PC-9 (cell line): ENCODE measurements around the gene SLC46A1. TPM values are rescaled to one million over a fixed set of nuclear protein-coding genes. Genes with fewer than 3 reads are reported as not detected.

ENCODE experiments used
- BruUV-seq: library from RNA; stranded (reverse); fragments of 400-500 nt; replicated peaks from 2 replicates; lab custom pipeline; 2021; lab: Mats Ljungman, UMichigan
- CTCF ChIA-PET: fragments of 300-600 bp; sonication (Branson Sonifier 250); formaldehyde crosslinking; loops from one replicate; lab custom pipeline; 2022; ENCODE audit warnings: antibody characterized with exemption; lab: Charles Lee
- POLR2A ChIA-PET: fragments of 300-600 bp; sonication (Branson Sonifier 250); formaldehyde crosslinking; loops from one replicate; lab custom pipeline; 2022; ENCODE audit warnings: antibody characterized with exemption; ENCODE audit not compliant: unreplicated experiment; lab: Charles Lee
- DNase-seq, 2 experiments: peaks; one replicate each; pipeline versions ENCODE4 v3.0.0 to v3.0.0-alpha.2; 2015 to 2022; ENCODE audit warnings: mixed read lengths in 1 of 2
- H2AFZ ChIP-seq: fragments of 200-600 bp; sonication (generic); 2 replicates; pipeline ENCODE4 v1.8.1; 2017; ENCODE audit warnings: antibody characterized with exemption
- H3F3A ChIP-seq: fragments of 200-600 bp; sonication (generic); 2 replicates; pipeline ENCODE4 v1.8.1; 2017; ENCODE audit warnings: antibody characterized with exemption, mild to moderate bottlenecking, low read depth; ENCODE audit not compliant: insufficient read depth
- H3K27ac ChIP-seq: fragments of 200-600 bp; sonication (generic); 2 replicates; pipeline ENCODE4 v1.6.1; 2016; ENCODE audit warnings: mixed run types
- H3K27me3 ChIP-seq: fragments of 200-600 bp; sonication (generic); 2 replicates; pipeline ENCODE4 v1.6.1; 2016; ENCODE audit warnings: low read depth, mixed run types; ENCODE audit not compliant: insufficient read depth
- H3K36me3 ChIP-seq: fragments of 200-600 bp; sonication (generic); 2 replicates; pipeline ENCODE4 v1.6.1; 2016; ENCODE audit warnings: low read depth, mixed run types
- H3K4me1 ChIP-seq: fragments of 200-600 bp; sonication (generic); replicated peaks from 2 replicates; pipeline ENCODE4 v1.6.1; 2016; ENCODE audit warnings: mixed run types; ENCODE audit not compliant: insufficient read depth
- H3K4me2 ChIP-seq: fragments of 200-600 bp; sonication (generic); 2 replicates; pipeline ENCODE4 v1.6.1; 2017; ENCODE audit warnings: mixed run types
- H3K4me3 ChIP-seq: fragments of 200-600 bp; sonication (generic); 2 replicates; pipeline ENCODE4 v1.6.1; 2016; ENCODE audit warnings: mixed run types
- H3K79me2 ChIP-seq: fragments of 200-600 bp; sonication (generic); 2 replicates; pipeline ENCODE4 v1.6.1; 2017; ENCODE audit warnings: low read depth, mixed run types
- H3K9me2 ChIP-seq: fragments of 200-600 bp; sonication (generic); 2 replicates; pipeline ENCODE4 v1.8.1; 2017; ENCODE audit warnings: mild to moderate bottlenecking; ENCODE audit not compliant: insufficient read depth
- H3K9me3 ChIP-seq: fragments of 200-600 bp; sonication (generic); 2 replicates; pipeline ENCODE4 v1.8.1; 2016; ENCODE audit warnings: low read depth; ENCODE audit not compliant: insufficient read depth
- H4K20me1 ChIP-seq: fragments of 200-600 bp; sonication (generic); 2 replicates; pipeline ENCODE4 v1.8.1; 2017; ENCODE audit not compliant: insufficient read depth
- EZH2 ChIP-seq: fragments of 200-600 bp; sonication (generic); IDR thresholded peaks from 2 replicates; pipeline ENCODE4 v1.8.0; 2017; ENCODE audit warnings: antibody characterized with exemption, low read depth
- intact Hi-C: fragments of 100-400 bp; cut with micrococcal nuclease; formaldehyde crosslinking; loops from one replicate; pipeline ENCODE4 v1.10.0; 2022; ENCODE audit not compliant: unreplicated experiment
- total RNA-seq: library from RNA; stranded (reverse); gene quantifications from 2 replicates; pipeline ENCODE4 v1.2.3, GENCODE V29; 2021
- TF ChIP-seq, protein P1 (sequence below): fragments of 200-600 bp; sonication (generic); conservative IDR thresholded peaks from 2 replicates; pipeline ENCODE4 v1.6.1; 2017; ENCODE audit warnings: mixed run types, antibody characterized with exemption, mild to moderate bottlenecking, moderate library complexity

Gene SLC46A1
- total RNA-seq, 1 experiment from 2014 or later: 14.9 TPM

DNA sequence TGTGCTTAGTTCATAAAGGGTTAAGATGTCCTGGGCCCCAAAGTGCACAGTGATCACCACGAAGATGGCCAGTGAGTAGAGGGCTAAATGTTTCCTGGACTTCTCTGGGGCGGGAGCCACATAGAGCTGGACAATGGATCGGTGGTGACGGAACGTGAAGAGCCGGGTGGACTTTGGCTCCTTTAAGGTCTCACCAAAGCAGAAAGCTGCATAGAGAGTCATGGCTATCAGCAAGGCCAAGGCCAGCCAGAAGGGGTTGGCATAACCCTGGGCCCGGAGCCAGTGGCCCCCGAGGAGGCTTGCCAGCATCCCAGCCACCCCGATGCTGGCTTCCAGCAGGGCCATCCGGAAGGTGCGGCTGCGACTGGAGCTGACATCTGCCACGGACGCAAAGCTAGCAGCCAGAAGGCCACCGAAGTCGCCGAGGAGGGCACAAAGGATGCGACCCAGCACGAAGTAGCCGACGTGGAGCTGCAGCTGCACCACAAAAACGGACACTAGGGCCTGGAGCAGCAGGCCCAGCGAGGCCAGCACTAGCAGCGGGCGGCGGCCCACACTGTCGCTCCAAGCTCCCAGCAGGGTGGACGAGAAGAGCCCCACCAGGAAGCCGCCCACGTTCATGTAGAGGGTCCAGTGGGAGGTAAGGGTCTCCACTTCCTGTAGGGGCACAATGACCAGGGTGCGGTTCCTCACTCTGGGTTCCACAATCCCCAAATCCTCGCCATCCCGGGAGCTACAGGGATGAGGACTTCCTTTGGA is 1.0 kb downstream of the SLC46A1 start:
- 0 out of 2 replicates have a peak, but pooled peaks cover 12% of the 10 kb centered on the region for H3K36me3 ChIP-seq
- no peak overlapping the region for H3K27ac ChIP-seq
- no TSS peak for BruUV-seq
- H3K4me2 ChIP-seq: peak overlapping the region; percentile 95
- no peaks in the 10 kb centered on the region for H3K9me3 ChIP-seq
- H3K27me3 ChIP-seq: no peaks in the 10 kb centered on the region
- no peaks in the 10 kb centered on the region for H4K20me1 ChIP-seq
- POLR2A ChIA-PET: interaction anchor here (0.6 kb wide), 2 partner anchors 363 to 720 kb away, joined by 4 to 5 read pairs; no protein-coding TSS in a partner anchor
- intact Hi-C loops: loop anchor here (5.0 kb wide), 1 partner anchor 68 kb away; the partner anchor contains the start of genes IFT20 and TNFAIP1
- H2AFZ ChIP-seq: peak overlapping the region; percentile 95; the same call in 1 of the 2 replicates
- peak overlapping the region; percentile 99 for H3K4me3 ChIP-seq
- peaks cover 11% of the 10 kb centered on the region for H3K4me1 ChIP-seq
- H3F3A ChIP-seq: peaks cover 6% of the 10 kb centered on the region; the same call in 1 of the 2 replicates
- TF ChIP-seq, protein P1, sequence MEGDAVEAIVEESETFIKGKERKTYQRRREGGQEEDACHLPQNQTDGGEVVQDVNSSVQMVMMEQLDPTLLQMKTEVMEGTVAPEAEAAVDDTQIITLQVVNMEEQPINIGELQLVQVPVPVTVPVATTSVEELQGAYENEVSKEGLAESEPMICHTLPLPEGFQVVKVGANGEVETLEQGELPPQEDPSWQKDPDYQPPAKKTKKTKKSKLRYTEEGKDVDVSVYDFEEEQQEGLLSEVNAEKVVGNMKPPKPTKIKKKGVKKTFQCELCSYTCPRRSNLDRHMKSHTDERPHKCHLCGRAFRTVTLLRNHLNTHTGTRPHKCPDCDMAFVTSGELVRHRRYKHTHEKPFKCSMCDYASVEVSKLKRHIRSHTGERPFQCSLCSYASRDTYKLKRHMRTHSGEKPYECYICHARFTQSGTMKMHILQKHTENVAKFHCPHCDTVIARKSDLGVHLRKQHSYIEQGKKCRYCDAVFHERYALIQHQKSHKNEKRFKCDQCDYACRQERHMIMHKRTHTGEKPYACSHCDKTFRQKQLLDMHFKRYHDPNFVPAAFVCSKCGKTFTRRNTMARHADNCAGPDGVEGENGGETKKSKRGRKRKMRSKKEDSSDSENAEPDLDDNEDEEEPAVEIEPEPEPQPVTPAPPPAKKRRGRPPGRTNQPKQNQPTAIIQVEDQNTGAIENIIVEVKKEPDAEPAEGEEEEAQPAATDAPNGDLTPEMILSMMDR: no peak
- no peak for TF ChIP-seq EZH2
- CTCF ChIA-PET: no interaction called here
- DNase-seq: peak in 1 of 2 experiments; percentile 19
- H3K79me2 ChIP-seq: peaks cover 10% of the 10 kb centered on the region; the same call in 1 of the 2 replicates
- H3K9me2 ChIP-seq: no peaks in the 10 kb centered on the region

DNA sequence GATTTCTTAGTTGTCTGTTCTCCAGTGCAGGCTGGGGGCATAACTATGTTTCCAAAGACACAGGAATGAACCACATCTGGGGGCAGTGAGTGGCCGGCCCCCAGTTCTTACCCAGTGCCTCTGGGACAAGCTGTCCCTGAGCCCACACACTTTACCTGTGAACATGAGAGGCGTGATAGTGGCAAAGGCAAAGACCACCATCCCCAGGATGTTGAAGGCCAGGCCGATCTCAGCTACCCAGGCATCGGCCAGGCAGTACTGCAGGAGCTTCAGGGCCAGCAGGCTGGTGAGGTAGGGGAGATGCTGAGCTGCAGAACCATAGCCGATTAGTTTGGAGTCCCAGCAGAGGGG is 1.6 kb downstream of the SLC46A1 start:
- peak in 1 of 2 experiments; percentile 25 for DNase-seq
- CTCF ChIA-PET: no interaction called here
- H3K4me3 ChIP-seq: no peak overlapping the region
- peaks cover 10% of the 10 kb centered on the region; the same call in 1 of the 2 replicates for H3K79me2 ChIP-seq
- no peak overlapping the region for H3K27ac ChIP-seq
- no peaks in the 10 kb centered on the region for H3K9me3 ChIP-seq
- H2AFZ ChIP-seq: no peak overlapping the region
- intact Hi-C loops: no loop called here
- H3K27me3 ChIP-seq: no peaks in the 10 kb centered on the region
- no peaks in the 10 kb centered on the region for H4K20me1 ChIP-seq
- BruUV-seq: TSS peak; percentile 30
- POLR2A ChIA-PET: no interaction called here
- no peak overlapping the region for H3K4me2 ChIP-seq
- peaks cover 6% of the 10 kb centered on the region; the same call in 1 of the 2 replicates for H3F3A ChIP-seq
- peaks cover 11% of the 10 kb centered on the region for H3K4me1 ChIP-seq
- H3K36me3 ChIP-seq: 0 out of 2 replicates have a peak, but pooled peaks cover 12% of the 10 kb centered on the region
- H3K9me2 ChIP-seq: no peaks in the 10 kb centered on the region
- no peak for TF ChIP-seq EZH2
- TF ChIP-seq, protein P1: no peak

DNA sequence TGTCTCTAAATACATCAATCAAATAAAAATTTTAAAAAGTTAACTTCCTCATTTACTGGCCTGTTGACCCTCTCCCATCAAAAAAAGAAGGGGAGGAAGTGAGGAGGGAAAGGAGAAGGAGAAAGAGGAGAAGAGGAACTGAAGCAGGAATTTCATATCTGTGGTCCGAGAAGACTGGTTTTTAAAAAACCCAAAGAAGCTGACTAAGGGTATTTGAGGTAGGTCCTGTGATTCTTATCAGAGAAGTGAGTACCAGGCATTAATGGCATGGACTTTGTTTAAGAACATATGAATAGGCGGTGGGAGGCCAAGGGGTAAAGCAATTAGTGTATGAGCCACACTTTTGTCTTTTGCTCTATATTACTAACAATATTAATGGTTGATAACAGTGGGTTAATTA is 2.0 kb downstream of the SLC46A1 start:
- BruUV-seq: no TSS peak
- no peak overlapping the region for H3K27ac ChIP-seq
- POLR2A ChIA-PET: no interaction called here
- DNase-seq: peak in 1 of 2 experiments; percentile 20
- no peaks in the 10 kb centered on the region for H4K20me1 ChIP-seq
- no peak overlapping the region for H3K4me2 ChIP-seq
- intact Hi-C loops: no loop called here
- TF ChIP-seq, protein P1: no peak
- no peak for TF ChIP-seq EZH2
- no peak overlapping the region for H3K4me3 ChIP-seq
- no peaks in the 10 kb centered on the region for H3K27me3 ChIP-seq
- no peaks in the 10 kb centered on the region for H3K9me2 ChIP-seq
- no peaks in the 10 kb centered on the region for H3K9me3 ChIP-seq
- H2AFZ ChIP-seq: no peak overlapping the region
- H3K4me1 ChIP-seq: peaks cover 11% of the 10 kb centered on the region
- CTCF ChIA-PET: no interaction called here
- 0 out of 2 replicates have a peak, but pooled peaks cover 12% of the 10 kb centered on the region for H3K36me3 ChIP-seq
- peaks cover 6% of the 10 kb centered on the region; the same call in 1 of the 2 replicates for H3F3A ChIP-seq
- H3K79me2 ChIP-seq: peaks cover 10% of the 10 kb centered on the region; the same call in 1 of the 2 replicates
